Measurements from ENCODE around the gene MIER3. TPM values are rescaled to one million over a fixed set of nuclear protein-coding genes. Genes with fewer than 3 reads are reported as not detected.
A peak's percentile ranks its signal among the peaks of the same experiment; 100 is the strongest.

MIER3 gene
- total and polyA plus RNA-seq, 2 of the 13 experiments (the other 11 are each of a cell fraction or from before 2014, with no cell fraction given) = 14.6 to 38.8 TPM

DNA sequence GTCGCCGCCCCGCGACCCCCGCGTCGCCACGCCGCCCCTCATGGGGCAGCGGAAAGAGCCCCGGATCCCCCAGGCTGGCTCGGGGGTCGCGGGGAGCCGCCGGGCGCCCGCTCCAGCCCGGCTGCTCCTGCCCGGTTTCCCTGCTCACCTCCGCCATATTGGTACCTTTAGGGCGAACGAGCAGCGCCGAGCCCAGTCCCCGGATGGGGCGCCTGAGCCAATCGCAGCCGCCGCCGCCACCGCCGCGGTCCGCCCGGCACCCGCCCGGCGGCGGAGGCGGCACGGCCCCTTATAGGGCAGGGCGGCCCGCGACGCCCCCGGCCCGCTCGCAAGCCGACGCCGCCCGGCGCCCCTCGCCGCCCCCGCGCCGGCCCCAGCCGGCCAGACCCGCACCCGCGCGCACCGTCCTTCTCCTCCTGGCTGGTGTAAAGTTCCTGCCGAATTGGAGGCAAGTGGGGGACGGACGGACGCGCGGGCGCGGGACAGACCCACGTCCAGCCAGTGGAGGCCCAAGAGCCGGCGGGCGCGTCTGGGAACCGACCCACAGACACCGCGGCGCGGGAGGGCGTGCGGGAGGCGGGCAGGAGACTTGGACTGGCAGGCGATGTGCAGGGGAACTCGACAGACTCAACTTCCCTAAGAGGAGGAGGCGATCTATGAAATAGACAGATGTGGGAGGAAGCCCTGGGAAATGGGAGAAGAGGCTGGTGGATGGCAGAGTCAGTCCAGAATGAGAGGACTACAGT, at the start of gene MIER3 (continued):
- TF ChIP-seq, protein P1, sequence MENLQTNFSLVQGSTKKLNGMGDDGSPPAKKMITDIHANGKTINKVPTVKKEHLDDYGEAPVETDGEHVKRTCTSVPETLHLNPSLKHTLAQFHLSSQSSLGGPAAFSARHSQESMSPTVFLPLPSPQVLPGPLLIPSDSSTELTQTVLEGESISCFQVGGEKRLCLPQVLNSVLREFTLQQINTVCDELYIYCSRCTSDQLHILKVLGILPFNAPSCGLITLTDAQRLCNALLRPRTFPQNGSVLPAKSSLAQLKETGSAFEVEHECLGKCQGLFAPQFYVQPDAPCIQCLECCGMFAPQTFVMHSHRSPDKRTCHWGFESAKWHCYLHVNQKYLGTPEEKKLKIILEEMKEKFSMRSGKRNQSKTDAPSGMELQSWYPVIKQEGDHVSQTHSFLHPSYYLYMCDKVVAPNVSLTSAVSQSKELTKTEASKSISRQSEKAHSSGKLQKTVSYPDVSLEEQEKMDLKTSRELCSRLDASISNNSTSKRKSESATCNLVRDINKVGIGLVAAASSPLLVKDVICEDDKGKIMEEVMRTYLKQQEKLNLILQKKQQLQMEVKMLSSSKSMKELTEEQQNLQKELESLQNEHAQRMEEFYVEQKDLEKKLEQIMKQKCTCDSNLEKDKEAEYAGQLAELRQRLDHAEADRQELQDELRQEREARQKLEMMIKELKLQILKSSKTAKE (CRISPR knock-in tag; IDR thresholded peaks at IDR 0.05; ENCODE audit: borderline replicate concordance) = no peak
- no peak for TF ChIP-seq SMAD9 (CRISPR knock-in tag; IDR thresholded peaks at IDR 0.05)
- TF ChIP-seq ZNF761 (CRISPR knock-in tag; conservative IDR thresholded peaks at IDR 0.05) = no peak
- no peak for TF ChIP-seq MAFK (conservative IDR thresholded peaks at IDR 0.05 in 1 of 2, IDR thresholded peaks at IDR 0.05 in 1 of 2; ENCODE audit: low read length in 2 of 2)
- TF ChIP-seq MED1 (CRISPR knock-in tag; IDR thresholded peaks at IDR 0.05) = no peak
- TF ChIP-seq KLF9 (CRISPR knock-in tag; IDR thresholded peaks at IDR 0.05; ENCODE audit: low read depth) = no peak
- no peak for TF ChIP-seq SP140L (CRISPR knock-in tag; IDR thresholded peaks at IDR 0.05; ENCODE audit: borderline replicate concordance)
- TF ChIP-seq, protein P2, sequence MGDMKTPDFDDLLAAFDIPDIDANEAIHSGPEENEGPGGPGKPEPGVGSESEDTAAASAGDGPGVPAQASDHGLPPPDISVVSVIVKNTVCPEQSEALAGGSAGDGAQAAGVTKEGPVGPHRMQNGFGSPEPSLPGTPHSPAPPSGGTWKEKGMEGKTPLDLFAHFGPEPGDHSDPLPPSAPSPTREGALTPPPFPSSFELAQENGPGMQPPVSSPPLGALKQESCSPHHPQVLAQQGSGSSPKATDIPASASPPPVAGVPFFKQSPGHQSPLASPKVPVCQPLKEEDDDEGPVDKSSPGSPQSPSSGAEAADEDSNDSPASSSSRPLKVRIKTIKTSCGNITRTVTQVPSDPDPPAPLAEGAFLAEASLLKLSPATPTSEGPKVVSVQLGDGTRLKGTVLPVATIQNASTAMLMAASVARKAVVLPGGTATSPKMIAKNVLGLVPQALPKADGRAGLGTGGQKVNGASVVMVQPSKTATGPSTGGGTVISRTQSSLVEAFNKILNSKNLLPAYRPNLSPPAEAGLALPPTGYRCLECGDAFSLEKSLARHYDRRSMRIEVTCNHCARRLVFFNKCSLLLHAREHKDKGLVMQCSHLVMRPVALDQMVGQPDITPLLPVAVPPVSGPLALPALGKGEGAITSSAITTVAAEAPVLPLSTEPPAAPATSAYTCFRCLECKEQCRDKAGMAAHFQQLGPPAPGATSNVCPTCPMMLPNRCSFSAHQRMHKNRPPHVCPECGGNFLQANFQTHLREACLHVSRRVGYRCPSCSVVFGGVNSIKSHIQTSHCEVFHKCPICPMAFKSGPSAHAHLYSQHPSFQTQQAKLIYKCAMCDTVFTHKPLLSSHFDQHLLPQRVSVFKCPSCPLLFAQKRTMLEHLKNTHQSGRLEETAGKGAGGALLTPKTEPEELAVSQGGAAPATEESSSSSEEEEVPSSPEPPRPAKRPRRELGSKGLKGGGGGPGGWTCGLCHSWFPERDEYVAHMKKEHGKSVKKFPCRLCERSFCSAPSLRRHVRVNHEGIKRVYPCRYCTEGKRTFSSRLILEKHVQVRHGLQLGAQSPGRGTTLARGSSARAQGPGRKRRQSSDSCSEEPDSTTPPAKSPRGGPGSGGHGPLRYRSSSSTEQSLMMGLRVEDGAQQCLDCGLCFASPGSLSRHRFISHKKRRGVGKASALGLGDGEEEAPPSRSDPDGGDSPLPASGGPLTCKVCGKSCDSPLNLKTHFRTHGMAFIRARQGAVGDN (CRISPR knock-in tag; IDR thresholded peaks at IDR 0.05) = peak; percentile 61
- TF ChIP-seq ZNF253 (CRISPR knock-in tag; IDR thresholded peaks at IDR 0.05; ENCODE audit: borderline replicate concordance) = no peak
- TF ChIP-seq, protein P3, sequence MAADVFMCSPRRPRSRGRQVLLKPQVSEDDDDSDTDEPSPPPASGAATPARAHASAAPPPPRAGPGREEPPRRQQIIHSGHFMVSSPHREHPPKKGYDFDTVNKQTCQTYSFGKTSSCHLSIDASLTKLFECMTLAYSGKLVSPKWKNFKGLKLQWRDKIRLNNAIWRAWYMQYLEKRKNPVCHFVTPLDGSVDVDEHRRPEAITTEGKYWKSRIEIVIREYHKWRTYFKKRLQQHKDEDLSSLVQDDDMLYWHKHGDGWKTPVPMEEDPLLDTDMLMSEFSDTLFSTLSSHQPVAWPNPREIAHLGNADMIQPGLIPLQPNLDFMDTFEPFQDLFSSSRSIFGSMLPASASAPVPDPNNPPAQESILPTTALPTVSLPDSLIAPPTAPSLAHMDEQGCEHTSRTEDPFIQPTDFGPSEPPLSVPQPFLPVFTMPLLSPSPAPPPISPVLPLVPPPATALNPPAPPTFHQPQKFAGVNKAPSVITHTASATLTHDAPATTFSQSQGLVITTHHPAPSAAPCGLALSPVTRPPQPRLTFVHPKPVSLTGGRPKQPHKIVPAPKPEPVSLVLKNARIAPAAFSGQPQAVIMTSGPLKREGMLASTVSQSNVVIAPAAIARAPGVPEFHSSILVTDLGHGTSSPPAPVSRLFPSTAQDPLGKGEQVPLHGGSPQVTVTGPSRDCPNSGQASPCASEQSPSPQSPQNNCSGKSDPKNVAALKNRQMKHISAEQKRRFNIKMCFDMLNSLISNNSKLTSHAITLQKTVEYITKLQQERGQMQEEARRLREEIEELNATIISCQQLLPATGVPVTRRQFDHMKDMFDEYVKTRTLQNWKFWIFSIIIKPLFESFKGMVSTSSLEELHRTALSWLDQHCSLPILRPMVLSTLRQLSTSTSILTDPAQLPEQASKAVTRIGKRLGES (CRISPR knock-in tag; IDR thresholded peaks at IDR 0.05; ENCODE audit: borderline replicate concordance) = no peak
- TF ChIP-seq, protein P4, sequence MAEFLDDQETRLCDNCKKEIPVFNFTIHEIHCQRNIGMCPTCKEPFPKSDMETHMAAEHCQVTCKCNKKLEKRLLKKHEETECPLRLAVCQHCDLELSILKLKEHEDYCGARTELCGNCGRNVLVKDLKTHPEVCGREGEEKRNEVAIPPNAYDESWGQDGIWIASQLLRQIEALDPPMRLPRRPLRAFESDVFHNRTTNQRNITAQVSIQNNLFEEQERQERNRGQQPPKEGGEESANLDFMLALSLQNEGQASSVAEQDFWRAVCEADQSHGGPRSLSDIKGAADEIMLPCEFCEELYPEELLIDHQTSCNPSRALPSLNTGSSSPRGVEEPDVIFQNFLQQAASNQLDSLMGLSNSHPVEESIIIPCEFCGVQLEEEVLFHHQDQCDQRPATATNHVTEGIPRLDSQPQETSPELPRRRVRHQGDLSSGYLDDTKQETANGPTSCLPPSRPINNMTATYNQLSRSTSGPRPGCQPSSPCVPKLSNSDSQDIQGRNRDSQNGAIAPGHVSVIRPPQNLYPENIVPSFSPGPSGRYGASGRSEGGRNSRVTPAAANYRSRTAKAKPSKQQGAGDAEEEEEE (CRISPR knock-in tag; IDR thresholded peaks at IDR 0.05; ENCODE audit: borderline replicate concordance) = no peak
- no peak for TF ChIP-seq MIER2 (CRISPR knock-in tag; IDR thresholded peaks at IDR 0.05)
- no peak for TF ChIP-seq ZNF713 (CRISPR knock-in tag; IDR thresholded peaks at IDR 0.05)
- no peak for TF ChIP-seq ZFP37 (CRISPR knock-in tag; IDR thresholded peaks at IDR 0.05; ENCODE audit: borderline replicate concordance)
- TF ChIP-seq SNAPC2 (CRISPR knock-in tag; IDR thresholded peaks at IDR 0.05) = no peak
